ENCODE data around the gene TAF8. TPM values are rescaled to one million over a fixed set of nuclear protein-coding genes. Genes with fewer than 3 reads are reported as not detected.
A peak's percentile ranks its signal among the peaks of the same experiment; 100 is the strongest.

Gene TAF8
- total RNA-seq, 1 experiment from 2014 or later: 35.5 TPM

GRCh38 chr6:42124223-42124836 lies 74.0 kb downstream of the TAF8 start:
- Histone ChIP-seq H3K4me1 (ENCODE audit: control insufficient read depth, insufficient read depth, low read length) (0 out of 2 replicates have a peak, but pooled peaks cover 2% of the 10 kb centered on the region), H3K27ac (ENCODE audit: low read length) (no peak overlapping the region), H3K4me3 (ENCODE audit: low read depth in 2 of 2, low read length in 2 of 2) (no peak overlapping the region), H3K36me3 (ENCODE audit: control insufficient read depth, insufficient read depth, low read length) (no peaks in the 10 kb centered on the region), H3K9me3 (ENCODE audit: control insufficient read depth, insufficient read depth, low read depth, low read length) (no peaks in the 10 kb centered on the region), H3K27me3 (ENCODE audit: control insufficient read depth, insufficient read depth, low read length) (no peaks in the 10 kb centered on the region)
- intact Hi-C loops (cut with micrococcal nuclease; ENCODE audit: unreplicated experiment): no loop called here
- no TSS peak for BruUV-seq (replicated peaks)
- TF ChIP-seq, protein P1, sequence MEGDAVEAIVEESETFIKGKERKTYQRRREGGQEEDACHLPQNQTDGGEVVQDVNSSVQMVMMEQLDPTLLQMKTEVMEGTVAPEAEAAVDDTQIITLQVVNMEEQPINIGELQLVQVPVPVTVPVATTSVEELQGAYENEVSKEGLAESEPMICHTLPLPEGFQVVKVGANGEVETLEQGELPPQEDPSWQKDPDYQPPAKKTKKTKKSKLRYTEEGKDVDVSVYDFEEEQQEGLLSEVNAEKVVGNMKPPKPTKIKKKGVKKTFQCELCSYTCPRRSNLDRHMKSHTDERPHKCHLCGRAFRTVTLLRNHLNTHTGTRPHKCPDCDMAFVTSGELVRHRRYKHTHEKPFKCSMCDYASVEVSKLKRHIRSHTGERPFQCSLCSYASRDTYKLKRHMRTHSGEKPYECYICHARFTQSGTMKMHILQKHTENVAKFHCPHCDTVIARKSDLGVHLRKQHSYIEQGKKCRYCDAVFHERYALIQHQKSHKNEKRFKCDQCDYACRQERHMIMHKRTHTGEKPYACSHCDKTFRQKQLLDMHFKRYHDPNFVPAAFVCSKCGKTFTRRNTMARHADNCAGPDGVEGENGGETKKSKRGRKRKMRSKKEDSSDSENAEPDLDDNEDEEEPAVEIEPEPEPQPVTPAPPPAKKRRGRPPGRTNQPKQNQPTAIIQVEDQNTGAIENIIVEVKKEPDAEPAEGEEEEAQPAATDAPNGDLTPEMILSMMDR (IDR thresholded peaks at IDR 0.05): no peak
- TF ChIP-seq REST (IDR thresholded peaks at IDR 0.05; ENCODE audit: insufficient read depth in 1 of 2, low read depth in 2 of 2, low read length in 1 of 2): no peak
- no peak for TF ChIP-seq TCF7L2 (IDR thresholded peaks at IDR 0.05; ENCODE audit: low read depth, low read length)
- no peak for TF ChIP-seq SIN3A (IDR thresholded peaks at IDR 0.05; ENCODE audit: borderline replicate concordance, insufficient read depth, low read depth, low read length)
- no peak for TF ChIP-seq POLR2AphosphoS5 (IDR thresholded peaks at IDR 0.05; ENCODE audit: low read depth, low read length)
- peak; percentile 51 for ATAC-seq
- in situ Hi-C loops (cut with HindIII; ENCODE audit: low pct_unique_long_range_greater_than_20kb, low sequenced_read_pairs): no loop called here
- ChIA-PET POLR2A (interaction anchor here (0.6 kb wide), 1 partner anchor 8 kb away, joined by 6 read pairs; no protein-coding TSS in a partner anchor), CTCF (interaction anchor here (0.9 kb wide), 1 partner anchor 423 kb away, joined by 3 read pairs; no protein-coding TSS in a partner anchor)
- DNase-seq (ENCODE audit: low read depth, low spot score): no peak

DNA sequence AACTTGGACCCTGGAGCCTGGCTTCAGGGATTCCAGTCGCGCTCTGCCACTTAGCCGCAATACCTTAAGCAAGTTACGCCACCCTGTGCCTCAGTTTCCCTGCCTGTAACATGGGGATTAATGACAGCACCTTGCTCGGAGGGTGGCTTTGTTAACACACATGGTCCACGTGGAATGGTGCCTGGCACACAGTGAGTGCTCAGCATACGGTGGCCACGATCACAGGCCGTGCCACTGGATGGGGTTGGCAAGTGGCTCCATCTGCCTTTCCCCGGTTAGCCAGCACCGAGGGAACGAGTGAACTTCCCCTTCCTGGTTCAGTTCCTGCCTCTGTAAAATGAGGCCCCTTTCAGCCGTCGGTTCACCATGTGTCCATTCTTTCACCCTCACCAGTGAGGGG lies 74.9 kb downstream of the TAF8 start:
- ATAC-seq (no peak), DNase-seq (ENCODE audit: low read depth, low spot score) (no peak)
- Histone ChIP-seq H3K27me3 (ENCODE audit: control insufficient read depth, insufficient read depth, low read length) (no peaks in the 10 kb centered on the region), H3K27ac (ENCODE audit: low read length) (no peak overlapping the region), H3K9me3 (ENCODE audit: control insufficient read depth, insufficient read depth, low read depth, low read length) (no peaks in the 10 kb centered on the region), H3K4me1 (ENCODE audit: control insufficient read depth, insufficient read depth, low read length) (0 out of 2 replicates have a peak, but pooled peaks cover 2% of the 10 kb centered on the region), H3K36me3 (ENCODE audit: control insufficient read depth, insufficient read depth, low read length) (no peaks in the 10 kb centered on the region), H3K4me3 (ENCODE audit: low read depth in 2 of 2, low read length in 2 of 2) (no peak overlapping the region)
- intact Hi-C loops (cut with micrococcal nuclease; ENCODE audit: unreplicated experiment) (no loop called here), in situ Hi-C loops (cut with HindIII; ENCODE audit: low pct_unique_long_range_greater_than_20kb, low sequenced_read_pairs) (no loop called here)
- TF ChIP-seq, protein P1 (IDR thresholded peaks at IDR 0.05): no peak
- TF ChIP-seq POLR2AphosphoS5 (IDR thresholded peaks at IDR 0.05; ENCODE audit: low read depth, low read length): no peak
- TF ChIP-seq TCF7L2 (IDR thresholded peaks at IDR 0.05; ENCODE audit: low read depth, low read length): no peak
- TF ChIP-seq REST (IDR thresholded peaks at IDR 0.05; ENCODE audit: insufficient read depth in 1 of 2, low read depth in 2 of 2, low read length in 1 of 2): no peak
- no peak for TF ChIP-seq SIN3A (IDR thresholded peaks at IDR 0.05; ENCODE audit: borderline replicate concordance, insufficient read depth, low read depth, low read length)
- ChIA-PET POLR2A (no interaction called here), CTCF (no interaction called here)
- no TSS peak for BruUV-seq (replicated peaks)

Data from Panc1 (cell line).